GM23248 (cell line): ENCODE data around the gene FKBP5. TPM values are rescaled to one million over a fixed set of nuclear protein-coding genes. Genes with fewer than 3 reads are reported as not detected.
A peak's percentile ranks its signal among the peaks of the same experiment; 100 is the strongest.

Experiments
- DNase-seq: peaks from one replicate; pipeline ENCODE4 v3.0.0-alpha.2; 2015
- H2AFZ ChIP-seq: fragments of 200-600 bp; sonication (generic); 2 replicates; pipeline ENCODE4 v1.6.1; 2016; ENCODE audit warnings: antibody characterized with exemption
- H3F3A ChIP-seq: fragments of 200-600 bp; sonication (generic); 2 replicates; pipeline ENCODE4 v1.6.1; 2016; ENCODE audit warnings: mild to moderate bottlenecking, antibody characterized with exemption, mixed run types; ENCODE audit not compliant: insufficient read depth
- H3K27ac ChIP-seq: fragments of 200-600 bp; sonication (generic); 2 replicates; pipeline ENCODE4 v1.5.1; 2016; ENCODE audit warnings: mild to moderate bottlenecking
- H3K27me3 ChIP-seq: fragments of 200-600 bp; sonication (generic); replicated peaks from 2 replicates; pipeline ENCODE4 v1.6.1; 2016; ENCODE audit warnings: mild to moderate bottlenecking; ENCODE audit not compliant: insufficient read depth
- H3K36me3 ChIP-seq: fragments of 200-600 bp; sonication (generic); 2 replicates; pipeline ENCODE4 v1.6.1; 2016; ENCODE audit warnings: low read depth, mild to moderate bottlenecking
- H3K4me1 ChIP-seq: fragments of 200-600 bp; sonication (generic); 2 replicates; pipeline ENCODE4 v1.6.1; 2016; ENCODE audit warnings: mild to moderate bottlenecking; ENCODE audit not compliant: insufficient read depth
- H3K4me2 ChIP-seq: fragments of 200-600 bp; sonication (generic); one replicate; pipeline ENCODE4 v1.6.1; 2016; ENCODE audit warnings: mild to moderate bottlenecking; ENCODE audit not compliant: unreplicated experiment
- H3K4me3 ChIP-seq: fragments of 200-600 bp; sonication (generic); 2 replicates; pipeline ENCODE4 v1.5.1; 2016; ENCODE audit warnings: mild to moderate bottlenecking
- H3K79me2 ChIP-seq: fragments of 200-600 bp; sonication (generic); 2 replicates; pipeline ENCODE4 v1.6.1; 2016; ENCODE audit warnings: mild to moderate bottlenecking; ENCODE audit not compliant: insufficient read depth
- H3K9ac ChIP-seq: fragments of 200-600 bp; sonication (generic); 2 replicates; pipeline ENCODE4 v1.6.1; 2016; ENCODE audit warnings: mild to moderate bottlenecking
- H3K9me2 ChIP-seq: fragments of 200-600 bp; sonication (generic); 2 replicates; pipeline ENCODE4 v1.6.1; 2016; ENCODE audit warnings: mixed run types, mild to moderate bottlenecking, moderate library complexity; ENCODE audit not compliant: insufficient read depth
- H3K9me3 ChIP-seq: fragments of 200-600 bp; sonication (generic); one replicate; pipeline ENCODE4 v1.6.1; 2017; ENCODE audit warnings: low read depth
- H4K20me1 ChIP-seq: fragments of 200-600 bp; sonication (generic); 2 replicates; pipeline ENCODE4 v1.6.0; 2016; ENCODE audit not compliant: insufficient read depth
- EZH2 ChIP-seq: fragments of 200-600 bp; sonication (generic); IDR thresholded peaks from 2 replicates; pipeline ENCODE4 v1.6.1; 2018; ENCODE audit warnings: antibody characterized with exemption, mild to moderate bottlenecking; ENCODE audit not compliant: insufficient read depth, poor library complexity, severe bottlenecking
- EZH2phosphoT487 ChIP-seq: fragments of 200-600 bp; sonication (generic); IDR thresholded peaks from 2 replicates; pipeline ENCODE4 v1.6.1; 2018; ENCODE audit warnings: antibody characterized with exemption, moderate library complexity, mild to moderate bottlenecking, low read depth; ENCODE audit not compliant: insufficient read depth
- WGBS, 2 experiments: methylation state at CpG; one replicate each; pipeline ENCODE4 v1.1.6; 2015 to 2017; ENCODE audit warnings: low lambda C conversion rate in 2 of 2, low coverage in 1 of 2; ENCODE audit errors: missing lambda C conversion rate in 2 of 2; 5-methylcytosine and 5-hydroxymethylcytosine counted together
- in situ Hi-C: fragments of 300-500 bp; cut with MboI; formaldehyde crosslinking; loops from 2 replicates; pipeline ENCODE4 v1.15.0; 2020
- polyA plus RNA-seq: library from polyadenylated mRNA; unstranded; fragments of >200 nt; fragmentation: Nextera tagmentation; extraction: Ambion mirVana; gene quantifications from 2 replicates; pipeline ENCODE4 v1.2.1, GENCODE V29; 2016
- total RNA-seq: library from RNA; depleted of rRNA; stranded (reverse); fragments of >200 nt; shearing (Covaris generic); gene quantifications from 2 replicates; pipeline ENCODE4 v1.2.3, GENCODE V29; 2014

The FKBP5 gene
- total and polyA plus RNA-seq, 2 experiments from 2014 or later: 3.6 to 6.3 TPM

DNA sequence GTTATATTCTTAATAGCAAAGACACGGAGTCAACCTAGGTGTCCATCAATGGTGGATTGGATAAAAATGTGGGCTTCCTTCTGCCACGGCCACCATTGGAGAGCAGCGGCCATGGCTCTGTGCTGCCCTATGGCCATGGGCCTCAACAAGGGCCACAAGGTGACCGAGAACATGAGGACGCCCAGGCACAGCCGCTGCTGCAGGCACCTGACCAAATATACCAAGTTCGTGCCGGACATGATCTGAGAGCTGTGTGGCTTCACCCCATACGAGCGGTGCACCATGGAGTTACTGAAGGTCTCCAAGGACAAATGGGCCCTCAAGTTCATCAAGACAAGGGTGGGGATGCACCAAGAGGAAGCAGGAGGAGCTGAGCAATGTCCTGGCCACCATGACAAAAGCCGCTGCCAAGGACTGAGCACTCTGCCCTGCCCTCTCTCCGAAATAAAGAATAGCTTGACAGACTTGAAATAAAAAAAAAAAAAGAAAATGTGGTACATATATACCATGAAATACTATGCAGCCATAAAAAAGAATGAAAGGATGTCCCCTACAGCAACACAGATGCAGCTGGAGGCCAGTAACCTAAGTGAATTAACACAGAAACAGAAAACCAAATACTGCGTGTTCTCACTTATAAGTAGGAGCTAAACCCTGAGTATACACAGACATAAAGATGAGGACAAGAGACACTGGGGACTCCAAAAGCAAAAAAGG lies 81.0 kb downstream of the FKBP5 start:
- 90 to 91% methylated on average over 13 of the region's 13 CpGs for WGBS, 2 experiments
- DNase-seq: no peak
- no peaks in the 10 kb centered on the region for H3K79me2 ChIP-seq
- H3K27ac ChIP-seq: no peak overlapping the region
- H3K9me3 ChIP-seq: no peaks in the 10 kb centered on the region
- in situ Hi-C loops: no loop called here
- TF ChIP-seq EZH2 (no peak), EZH2phosphoT487 (no peak)
- H4K20me1 ChIP-seq: no peaks in the 10 kb centered on the region
- no peaks in the 10 kb centered on the region for H3K27me3 ChIP-seq
- no peaks in the 10 kb centered on the region for H3K36me3 ChIP-seq
- H3K9me2 ChIP-seq: no peaks in the 10 kb centered on the region
- H2AFZ ChIP-seq: no peak overlapping the region
- peaks cover 21% of the 10 kb centered on the region for H3K4me1 ChIP-seq
- no peak overlapping the region for H3K4me3 ChIP-seq
- H3K4me2 ChIP-seq: no peak overlapping the region
- H3K9ac ChIP-seq: no peak overlapping the region
- peaks cover 29% of the 10 kb centered on the region for H3F3A ChIP-seq

- Histone ChIP-seq H3K9ac (no peak overlapping the region), H3F3A (peaks cover 41% of the 10 kb centered on the region), H4K20me1 (no peaks in the 10 kb centered on the region), H3K9me3 (no peaks in the 10 kb centered on the region), H3K36me3 (no peaks in the 10 kb centered on the region), H3K4me2 (peak overlapping the region; percentile 59), H3K4me1 (peaks cover 34% of the 10 kb centered on the region), H3K4me3 (no peak overlapping the region), H3K27me3 (no peaks in the 10 kb centered on the region), H3K79me2 (no peaks in the 10 kb centered on the region), H3K27ac (peak overlapping the region; percentile 29), H3K9me2 (no peaks in the 10 kb centered on the region), H2AFZ (no peak overlapping the region)
- 95 to 99% methylated on average over 6 of the region's 6 CpGs for WGBS, 2 experiments
- no peak for TF ChIP-seq EZH2phosphoT487
- DNase-seq: no peak
- in situ Hi-C loops: no loop called here
These were observed 83.1 kb downstream of the FKBP5 start for GRCh38 chr6:35605600-35605999.

- no peak overlapping the region for H2AFZ ChIP-seq
- H4K20me1 ChIP-seq: no peaks in the 10 kb centered on the region
- 88 to 90% methylated on average over 9 of the region's 9 CpGs for whole genome bisulfite sequencing, 2 experiments
- no peaks in the 10 kb centered on the region for H3K79me2 ChIP-seq
- H3K36me3 ChIP-seq: no peaks in the 10 kb centered on the region
- DNase-seq: peak; percentile 30
- H3K4me3 ChIP-seq: no peak overlapping the region
- no peak overlapping the region for H3K4me2 ChIP-seq
- H3K4me1 ChIP-seq: peaks cover 39% of the 10 kb centered on the region
- no peak overlapping the region for H3K9ac ChIP-seq
- TF ChIP-seq EZH2: no peak
- no peak for TF ChIP-seq EZH2phosphoT487
- no peaks in the 10 kb centered on the region for H3K9me2 ChIP-seq
- no peaks in the 10 kb centered on the region for H3K27me3 ChIP-seq
- in situ Hi-C loops: no loop called here
- no peak overlapping the region for H3K27ac ChIP-seq
- H3F3A ChIP-seq: peaks cover 39% of the 10 kb centered on the region
- H3K9me3 ChIP-seq: no peaks in the 10 kb centered on the region
These were observed 85.2 kb downstream of the FKBP5 start for GRCh38 chr6:35603326-35604202.

GRCh38 chr6:35602133-35602946 lies 86.4 kb downstream of the FKBP5 start:
- 0 out of 2 replicates have a peak overlapping the region, but pooled peaks have one; percentile 2 for H2AFZ ChIP-seq
- 32 to 38% methylated on average over 6 of the region's 6 CpGs for WGBS, 2 experiments
- peaks cover 39% of the 10 kb centered on the region for H3K4me1 ChIP-seq
- peak overlapping the region; percentile 45 for H3K4me3 ChIP-seq
- peak overlapping the region; percentile 84 for H3K4me2 ChIP-seq
- TF ChIP-seq EZH2 (no peak), EZH2phosphoT487 (no peak)
- DNase-seq: peak; percentile 71
- no peaks in the 10 kb centered on the region for H3K27me3 ChIP-seq
- no peaks in the 10 kb centered on the region for H3K79me2 ChIP-seq
- H4K20me1 ChIP-seq: no peaks in the 10 kb centered on the region
- H3K9me3 ChIP-seq: no peaks in the 10 kb centered on the region
- no peaks in the 10 kb centered on the region for H3K9me2 ChIP-seq
- peaks cover 39% of the 10 kb centered on the region for H3F3A ChIP-seq
- no peaks in the 10 kb centered on the region for H3K36me3 ChIP-seq
- in situ Hi-C loops: no loop called here
- H3K9ac ChIP-seq: peak overlapping the region; percentile 41
- peak overlapping the region; percentile 52 for H3K27ac ChIP-seq
